IMR-90 (cell line): ENCODE data around the gene ARL4C. TPM values are rescaled to one million over a fixed set of nuclear protein-coding genes. Genes with fewer than 3 reads are reported as not detected.

Source experiments
- ATAC-seq: fragments of 200-7000 bp; cut with Tn5 transposase; 2 replicates; pipeline ENCODE4 v1.9.1; 2020; ENCODE audit warnings: low read depth, mild to moderate bottlenecking, moderate library complexity
- BruUV-seq: library from RNA; stranded (reverse); fragments of 400-500 nt; replicated peaks from 2 replicates; lab custom pipeline; 2021; lab: Mats Ljungman, UMichigan
- CTCF ChIA-PET: fragments of 300-600 bp; formaldehyde crosslinking; extraction: SDS; loops from one replicate; lab custom pipeline; 2021; ENCODE audit warnings: antibody characterized with exemption; lab: Yijun Ruan, JAX
- POLR2A ChIA-PET: fragments of 300-600 bp; sonication (Branson Sonifier 250); formaldehyde crosslinking; loops from one replicate; lab custom pipeline; 2022; ENCODE audit warnings: antibody characterized with exemption; ENCODE audit not compliant: unreplicated experiment; lab: Charles Lee
- DNase-seq: peaks from one replicate; pipeline ENCODE4 v3.0.0; 2013
- H2AFZ ChIP-seq: replicated peaks from 2 replicates; pipeline ENCODE3; 2013; ENCODE audit warnings: low read length, mild to moderate bottlenecking; ENCODE audit not compliant: poor library complexity
- H2AK5ac ChIP-seq: 2 replicates; pipeline ENCODE4 v1.6.1; 2013; ENCODE audit warnings: low read depth, low read length, inconsistent platforms
- H2AK9ac ChIP-seq: replicated peaks from 2 replicates; pipeline ENCODE3; 2013; ENCODE audit warnings: mild to moderate bottlenecking, low read depth, low read length, moderate library complexity; ENCODE audit not compliant: poor library complexity
- H2BK120ac ChIP-seq: 2 replicates; pipeline ENCODE4 v1.6.1; 2013; ENCODE audit warnings: low read depth, low read length, inconsistent platforms
- H2BK15ac ChIP-seq: 3 replicates; pipeline ENCODE4 v1.6.1; 2013; ENCODE audit warnings: low read depth, low read length, inconsistent platforms
- H2BK20ac ChIP-seq: 2 replicates; pipeline ENCODE4 v1.6.1; 2013; ENCODE audit warnings: low read depth, mild to moderate bottlenecking, inconsistent platforms, low read length, moderate library complexity
- H2BK5ac ChIP-seq: 2 replicates; pipeline ENCODE4 v1.6.1; 2013; ENCODE audit warnings: mild to moderate bottlenecking, low read depth, low read length, inconsistent platforms; ENCODE audit not compliant: poor library complexity, severe bottlenecking
- H3K14ac ChIP-seq: replicated peaks from 2 replicates; pipeline ENCODE4 v1.6.1; 2013; ENCODE audit warnings: low read depth, low read length, inconsistent platforms
- H3K18ac ChIP-seq: 2 replicates; pipeline ENCODE4 v1.6.1; 2013; ENCODE audit warnings: low read depth, low read length, control low read depth
- H3K23ac ChIP-seq: 2 replicates; pipeline ENCODE4 v1.6.1; 2013; ENCODE audit warnings: low read depth, low read length, inconsistent platforms
- H3K27ac ChIP-seq: 2 replicates; pipeline ENCODE4 v1.5.1; 2013; ENCODE audit warnings: mild to moderate bottlenecking, control low read depth, low read length; ENCODE audit not compliant: insufficient read depth
- H3K27me3 ChIP-seq: 2 replicates; pipeline ENCODE4 v1.6.1; 2013; ENCODE audit warnings: low read length; ENCODE audit not compliant: control insufficient read depth, insufficient read depth
- H3K36me3 ChIP-seq: 2 replicates; pipeline ENCODE4 v1.6.1; 2013; ENCODE audit warnings: low read length, mixed read lengths; ENCODE audit not compliant: control insufficient read depth, insufficient read depth
- H3K4ac ChIP-seq: 2 replicates; pipeline ENCODE4 v1.6.1; 2013; ENCODE audit warnings: low read depth, low read length, inconsistent platforms
- H3K4me1 ChIP-seq: 2 replicates; pipeline ENCODE4 v1.6.1; 2013; ENCODE audit warnings: low read length, mixed read lengths; ENCODE audit not compliant: control insufficient read depth, insufficient read depth
- H3K4me2 ChIP-seq: 2 replicates; pipeline ENCODE4 v1.6.1; 2013; ENCODE audit warnings: low read depth, mild to moderate bottlenecking, control low read depth, low read length, moderate library complexity
- H3K4me3 ChIP-seq: 2 replicates; pipeline ENCODE4 v1.5.1; 2013; ENCODE audit warnings: low read depth, mild to moderate bottlenecking, control low read depth, low read length, moderate library complexity; ENCODE audit not compliant: insufficient read depth
- H3K56ac ChIP-seq: 2 replicates; pipeline ENCODE4 v1.6.1; 2013; ENCODE audit warnings: low read length, inconsistent platforms; ENCODE audit not compliant: insufficient read depth; ENCODE audit errors: extremely low read depth
- H3K79me1 ChIP-seq, 2 experiments: 2 replicates each; pipeline ENCODE4 v1.6.1; 2013; ENCODE audit warnings: low read length in 2 of 2, inconsistent platforms in 1 of 2, low read depth in 1 of 2
- H3K9ac ChIP-seq: 2 replicates; pipeline ENCODE4 v1.6.1; 2013; ENCODE audit warnings: low read depth, low read length, control low read depth
- H3K9me1 ChIP-seq: 2 replicates; pipeline ENCODE4 v1.6.1; 2013; ENCODE audit warnings: low read length, inconsistent platforms; ENCODE audit not compliant: insufficient read depth
- H3K9me3 ChIP-seq: 2 replicates; pipeline ENCODE4 v1.6.1; 2013; ENCODE audit warnings: low read length; ENCODE audit not compliant: control insufficient read depth, insufficient read depth
- H4K20me1 ChIP-seq: 2 replicates; pipeline ENCODE4 v1.6.1; 2013; ENCODE audit warnings: low read length, inconsistent platforms; ENCODE audit not compliant: insufficient read depth
- H4K5ac ChIP-seq: 2 replicates; pipeline ENCODE4 v1.6.1; 2013; ENCODE audit warnings: mild to moderate bottlenecking, low read depth, low read length, control low read depth
- H4K8ac ChIP-seq, 2 experiments: 2 replicates each; pipeline ENCODE4 v1.6.1; 2013; ENCODE audit warnings: low read depth in 2 of 2, low read length in 2 of 2, control low read depth in 1 of 2, inconsistent platforms in 1 of 2
- H4K91ac ChIP-seq: 2 replicates; pipeline ENCODE4 v1.6.1; 2013; ENCODE audit warnings: low read depth, low read length, inconsistent platforms; ENCODE audit not compliant: insufficient read depth
- BHLHE40 ChIP-seq: fragments of 150-350 bp; IDR thresholded peaks from 2 replicates; pipeline ENCODE4 v1.6.1; 2016; ENCODE audit warnings: mild to moderate bottlenecking, low read depth, low read length
- CEBPB ChIP-seq: IDR thresholded peaks from 2 replicates; pipeline ENCODE4 v1.6.1; 2012; ENCODE audit warnings: low read depth, low read length, improper control_type of control experiment
- CHD1 ChIP-seq: IDR thresholded peaks from 2 replicates; pipeline ENCODE4 v1.6.1; 2012; ENCODE audit warnings: low read depth, low read length, improper control_type of control experiment
- ELK1 ChIP-seq: fragments of 150-350 bp; IDR thresholded peaks from 2 replicates; pipeline ENCODE4 v1.6.1; 2016; ENCODE audit warnings: low read depth, mild to moderate bottlenecking, low read length, moderate library complexity, borderline replicate concordance
- FOS ChIP-seq: fragments of 150-350 bp; IDR thresholded peaks from 2 replicates; pipeline ENCODE4 v1.6.1; 2016; ENCODE audit warnings: low read depth, low read length
- MAFK ChIP-seq: IDR thresholded peaks from 2 replicates; pipeline ENCODE4 v1.6.1; 2012; ENCODE audit warnings: low read depth, low read length, improper control_type of control experiment
- MAZ ChIP-seq: IDR thresholded peaks from 2 replicates; pipeline ENCODE4 v1.6.1; 2012; ENCODE audit warnings: low read depth, mild to moderate bottlenecking, low read length, improper control_type of control experiment, moderate library complexity, borderline replicate concordance
- MXI1 ChIP-seq: IDR thresholded peaks from 2 replicates; pipeline ENCODE4 v1.6.1; 2012; ENCODE audit warnings: low read depth, mild to moderate bottlenecking, low read length, moderate library complexity, borderline replicate concordance
- NFE2L2 ChIP-seq: fragments of 150-350 bp; IDR thresholded peaks from 2 replicates; pipeline ENCODE4 v1.6.1; 2016; ENCODE audit warnings: low read depth, mild to moderate bottlenecking, low read length
- POLR2A ChIP-seq: IDR thresholded peaks from 2 replicates; pipeline ENCODE4 v1.6.1; 2012; ENCODE audit warnings: mild to moderate bottlenecking, low read depth, low read length
- RAD21 ChIP-seq: IDR thresholded peaks from 2 replicates; pipeline ENCODE4 v1.6.1; 2012; ENCODE audit warnings: low read length, improper control_type of control experiment
- RCOR1 ChIP-seq: IDR thresholded peaks from 2 replicates; pipeline ENCODE4 v1.6.1; 2012; ENCODE audit warnings: mild to moderate bottlenecking, low read length, improper control_type of control experiment; ENCODE audit not compliant: insufficient replicate concordance
- RFX5 ChIP-seq: IDR thresholded peaks from 2 replicates; pipeline ENCODE4 v1.8.0; 2012; ENCODE audit warnings: low read depth, mild to moderate bottlenecking, low read length, moderate library complexity
- SMC3 ChIP-seq: fragments of 150-350 bp; IDR thresholded peaks from 2 replicates; pipeline ENCODE4 v1.6.1; 2016; ENCODE audit warnings: low read depth, mild to moderate bottlenecking, antibody characterized with exemption, low read length, moderate library complexity
- USF2 ChIP-seq: fragments of 150-350 bp; IDR thresholded peaks from 2 replicates; pipeline ENCODE4 v1.6.1; 2017; ENCODE audit warnings: mild to moderate bottlenecking, antibody characterized with exemption, low read length, low read depth
- WGBS, 2 experiments: methylation state at CpG; one replicate each; pipeline versions ENCODE4 v1.1.5 to v1.1.7; 2013; ENCODE audit warnings: missing lambda C conversion rate in 2 of 2; ENCODE audit not compliant: insufficient read length in 1 of 2; ENCODE audit errors: extremely low coverage in 2 of 2; 5-methylcytosine and 5-hydroxymethylcytosine counted together
- dilution Hi-C: fragments of 300-500 bp; cut with HindIII; formaldehyde crosslinking; loops from one replicate; pipeline ENCODE4 v1.14.3; 2018; ENCODE audit warnings: low sequenced_read_pairs; ENCODE audit not compliant: unreplicated experiment
- in situ Hi-C: fragments of 300-500 bp; cut with MboI; formaldehyde crosslinking; loops from 3 replicates; pipeline ENCODE4 v1.14.3; 2019; ENCODE audit warnings: low sequenced_read_pairs, inconsistent platforms, mixed read lengths
- intact Hi-C: fragments of 100-400 bp; cut with micrococcal nuclease; formaldehyde crosslinking; loops from 2 replicates; pipeline ENCODE4 v1.10.0; 2022
- polyA plus RNA-seq, 3 experiments: library from polyadenylated mRNA; depleted of rRNA; stranded (reverse); fragments of >200 nt; gene quantifications; 2 replicates each; pipeline ENCODE4 v1.2.3, GENCODE V29; 2012; ENCODE audit warnings: low replicate concordance in 1 of 3
- total RNA-seq: library from RNA; depleted of rRNA; stranded (reverse); fragments of >200 nt; gene quantifications from 2 replicates; pipeline ENCODE4 v1.2.3, GENCODE V29; 2012

ARL4C gene
- total and polyA plus RNA-seq, 2 of the 4 experiments (the other 2 are of a cell fraction), result 7.7 to 8.2 TPM

GRCh38 chr2:234450431-234451124 is 46.3 kb downstream of the ARL4C start:
- Histone ChIP-seq H3K23ac (no peak overlapping the region), H4K8ac (peak overlapping the region; percentile 63 to 81; a peak in 2 of 4 replicates), H3K9ac (no peak overlapping the region), H2AFZ (no peak overlapping the region), H3K9me3 (no peaks in the 10 kb centered on the region), H3K27ac (no peak overlapping the region), H4K91ac (peak overlapping the region; percentile 97), H3K4me1 (peaks cover 19% of the 10 kb centered on the region), H2BK120ac (peak overlapping the region; percentile 98), H2AK9ac (peak overlapping the region; percentile 39), H4K5ac (peak overlapping the region; percentile 61; the same call in 1 of the 2 replicates), H3K36me3 (no peaks in the 10 kb centered on the region), H3K4me2 (no peak overlapping the region), H2BK5ac (peak overlapping the region; percentile 49), H3K14ac (peak overlapping the region; percentile 83), H2BK20ac (peak overlapping the region; percentile 98), H4K20me1 (no peaks in the 10 kb centered on the region), H3K9me1 (peaks cover 18% of the 10 kb centered on the region; the same call in 1 of the 2 replicates), H3K79me1 (peaks cover 0 to 8% of the 10 kb centered on the region in 2 experiments; a peak in 2 of 4 replicates), H3K27me3 (no peaks in the 10 kb centered on the region), H2AK5ac (peak overlapping the region; percentile 94; the same call in 1 of the 2 replicates), H3K4ac (peak overlapping the region; percentile 93), H3K18ac (peak overlapping the region; percentile 62), H3K4me3 (no peak overlapping the region), H2BK15ac (peak overlapping the region; percentile 89; the same call in 2 of the 3 replicates), H3K56ac (no peak overlapping the region)
- DNase-seq, result no peak
- CTCF ChIA-PET, result interaction anchor here (0.6 to 1.1 kb wide), 2 partner anchors 44 to 108 kb away, joined by 3 read pairs; no protein-coding TSS in a partner anchor
- no TSS peak for BruUV-seq
- POLR2A ChIA-PET, result no interaction called here
- dilution Hi-C loops (no loop called here), in situ Hi-C loops (no loop called here), intact Hi-C loops (no loop called here)
- ATAC-seq, result no peak
- 100% methylated on average over 1 of the region's 6 CpGs; no CpG with 5 or more reads in 1 of the 2 experiments for WGBS, 2 experiments
- TF ChIP-seq POLR2A, result no peak
- no peak for TF ChIP-seq NFE2L2
- no peak for TF ChIP-seq MXI1
- no peak for TF ChIP-seq RAD21
- TF ChIP-seq ELK1, result no peak
- TF ChIP-seq SMC3, result no peak
- TF ChIP-seq MAFK, result no peak
- no peak for TF ChIP-seq USF2
- TF ChIP-seq FOS, result no peak
- no peak for TF ChIP-seq MAZ
- no peak for TF ChIP-seq CHD1
- TF ChIP-seq CEBPB, result no peak
- no peak for TF ChIP-seq RFX5
- TF ChIP-seq BHLHE40, result no peak
- no peak for TF ChIP-seq RCOR1
